HG02588 (cell line): ENCODE results near the gene ZHX3.

Source experiments
- ATAC-seq: cut with Tn5 transposase; IDR thresholded peaks from one replicate; pipeline ENCODE4 v1.9.1; 2021; ENCODE audit warnings: mild to moderate bottlenecking, moderate library complexity; ENCODE audit not compliant: unreplicated experiment

The ZHX3 gene

GRCh38 chr20:41159547-41159946 lies 158.0 kb downstream of the ZHX3 start:
- ATAC-seq: no peak

GRCh38 chr20:41158082-41158625 lies 159.4 kb downstream of the ZHX3 start:
- no peak for ATAC-seq

DNA sequence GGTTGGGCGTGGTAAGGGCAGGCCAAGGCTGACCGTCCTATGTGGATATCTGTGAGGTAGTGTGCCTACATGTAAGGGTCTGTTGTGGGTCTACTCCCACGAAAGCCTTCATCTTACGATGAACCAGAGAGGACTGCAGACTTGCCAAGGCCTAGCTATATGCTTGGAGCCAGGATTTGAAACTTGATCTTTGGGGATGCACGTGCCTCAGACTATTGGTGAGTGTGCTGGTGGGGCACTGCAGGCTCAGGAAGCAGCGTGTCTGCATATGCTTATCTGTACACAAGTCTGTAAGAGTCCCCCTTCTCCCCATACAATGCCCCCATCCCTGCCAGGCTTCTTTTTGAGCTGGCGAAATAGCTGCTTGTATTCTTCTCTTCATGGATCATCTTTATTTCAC lies 162.3 kb downstream of the ZHX3 start:
- no peak for ATAC-seq

DNA sequence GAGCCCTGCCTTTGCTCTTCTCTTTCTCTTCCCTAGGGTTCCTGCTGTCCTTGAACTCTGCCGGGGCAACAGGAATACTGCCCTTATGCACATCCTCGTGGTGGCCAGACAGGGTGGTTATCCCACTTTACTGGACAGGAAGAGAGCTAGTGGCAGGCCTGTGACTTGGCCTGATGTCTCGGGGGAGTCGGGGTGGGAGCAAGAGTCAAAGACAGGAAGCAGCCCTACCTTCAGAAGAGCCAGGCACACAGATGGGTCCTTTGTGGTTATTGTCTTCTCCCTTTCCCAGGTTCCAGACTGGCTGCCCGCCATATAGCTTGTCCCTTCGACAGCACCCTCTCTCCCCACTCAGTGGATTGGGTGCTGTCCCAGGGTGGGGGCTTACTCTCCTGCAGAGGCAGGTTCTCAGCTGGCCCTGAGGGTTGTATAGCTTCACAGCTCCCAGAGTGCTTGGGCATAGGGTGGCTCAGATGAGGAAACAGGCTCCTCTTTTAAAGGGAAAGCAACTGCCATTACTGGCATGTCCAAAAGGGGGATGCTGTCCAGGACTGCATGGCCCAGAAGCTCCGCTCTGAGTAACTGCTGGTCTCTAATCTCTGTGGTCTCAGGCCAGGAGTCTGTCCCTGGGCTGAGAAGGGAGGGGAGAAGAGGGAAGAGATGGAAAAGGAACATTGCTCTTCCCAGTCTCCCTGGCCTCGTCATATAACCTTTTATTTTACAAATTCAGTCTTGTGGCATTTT lies 162.9 kb downstream of the ZHX3 start:
- ATAC-seq: no peak

DNA sequence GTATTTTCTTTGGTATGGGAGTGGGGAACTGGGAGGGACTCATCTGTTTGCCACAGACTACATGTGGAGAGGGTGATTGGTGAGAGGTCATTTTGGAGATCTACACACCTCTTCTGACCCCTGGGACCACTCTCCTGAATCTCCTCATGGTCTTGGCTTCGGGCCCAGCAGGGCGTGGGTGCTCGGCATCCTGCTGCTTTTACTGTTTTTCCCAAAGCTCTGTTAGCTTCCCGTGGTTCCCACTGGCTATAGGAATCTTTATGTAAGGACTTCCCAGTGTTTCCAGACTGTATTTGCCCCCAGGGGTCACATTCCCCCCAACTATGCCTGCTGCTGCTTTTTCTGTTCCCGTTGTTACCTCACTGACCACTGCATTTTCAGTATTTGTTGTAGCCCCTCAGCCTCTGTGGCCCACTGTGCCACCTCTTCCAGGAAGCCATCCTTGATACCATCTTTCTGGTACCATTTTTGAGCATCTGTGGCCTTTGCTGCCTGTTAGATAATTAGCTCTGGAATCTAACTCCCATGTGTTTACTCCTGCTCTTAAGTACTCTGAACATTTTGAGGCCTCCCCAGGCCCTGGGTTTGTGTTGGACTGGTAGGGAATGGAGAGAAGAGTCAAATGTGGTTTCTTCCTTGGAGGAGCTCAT lies 165.3 kb downstream of the ZHX3 start:
- no peak for ATAC-seq

- no peak for ATAC-seq
Measured at GRCh38 chr20:41151134-41151869, 166.2 kb downstream of the ZHX3 start.

GRCh38 chr20:41150664-41151063 lies 166.9 kb downstream of the ZHX3 start:
- no peak for ATAC-seq

DNA sequence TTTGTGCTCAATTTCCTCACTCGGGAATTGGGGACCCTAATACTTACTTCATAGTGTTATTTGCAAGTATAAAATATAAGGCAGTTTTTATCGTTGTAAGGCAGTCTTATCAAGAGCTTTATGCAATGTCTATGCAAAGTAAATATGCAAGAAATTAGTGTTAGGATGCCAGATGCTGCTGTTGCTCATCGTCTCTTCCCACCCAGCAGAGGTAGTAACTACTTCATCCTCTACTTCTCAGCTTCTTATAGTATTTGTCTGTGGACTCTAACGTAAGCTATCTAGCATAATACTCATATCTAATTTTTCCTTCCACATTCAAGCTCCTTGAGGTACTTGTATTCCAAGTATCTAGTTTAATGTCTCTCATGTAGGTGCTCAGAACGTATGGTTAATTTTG lies 168.6 kb downstream of the ZHX3 start:
- no peak for ATAC-seq

GRCh38 chr20:41147767-41148191 lies 169.8 kb downstream of the ZHX3 start:
- no peak for ATAC-seq

GRCh38 chr20:41145821-41146620 lies 171.5 kb downstream of the ZHX3 start:
- no peak for ATAC-seq

DNA sequence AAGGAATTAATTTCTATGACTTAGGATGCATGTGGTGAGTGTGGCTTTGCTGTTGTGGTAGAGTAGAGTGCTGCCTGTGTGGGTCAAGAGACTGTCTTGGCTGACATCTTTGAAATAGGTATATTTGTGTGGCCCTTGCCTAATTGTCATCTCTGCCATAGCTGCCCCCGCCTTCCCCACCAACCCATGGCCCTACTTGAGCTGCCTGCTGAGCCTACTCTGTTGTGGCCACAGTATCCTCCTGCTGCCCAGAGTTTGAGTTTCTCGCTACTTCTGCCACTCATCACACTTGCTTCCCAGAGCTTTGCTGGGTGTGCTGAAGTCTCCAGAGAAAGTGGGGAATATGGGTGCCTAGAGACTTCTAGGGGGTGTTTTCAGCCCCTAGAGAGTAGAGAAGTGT lies 172.2 kb downstream of the ZHX3 start:
- no peak for ATAC-seq

- no peak for ATAC-seq
Measured at GRCh38 chr20:41143354-41143753, 174.2 kb downstream of the ZHX3 start.

DNA sequence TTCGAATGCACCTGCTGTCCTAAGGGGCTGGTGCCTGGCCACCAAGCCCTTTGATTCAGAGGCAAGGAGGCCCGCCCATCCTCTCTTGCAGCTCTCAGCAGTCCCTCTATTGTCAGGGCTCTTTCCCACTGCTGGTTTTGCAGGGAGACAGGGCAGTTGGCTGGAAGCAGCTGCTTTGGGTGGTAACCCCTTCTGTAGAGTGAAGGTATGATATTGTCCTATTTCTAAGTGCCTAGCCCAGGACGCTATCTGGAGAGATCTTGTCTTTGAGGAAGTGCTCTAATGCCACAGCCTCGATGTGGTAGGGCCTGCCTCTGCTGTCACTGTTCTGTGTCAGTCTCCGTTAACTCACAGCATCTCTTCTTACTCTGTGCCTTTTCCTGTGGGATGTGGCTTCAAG lies 174.6 kb downstream of the ZHX3 start:
- ATAC-seq: no peak

- no peak for ATAC-seq
Measured at GRCh38 chr20:41142245-41142644, 175.3 kb downstream of the ZHX3 start.

DNA sequence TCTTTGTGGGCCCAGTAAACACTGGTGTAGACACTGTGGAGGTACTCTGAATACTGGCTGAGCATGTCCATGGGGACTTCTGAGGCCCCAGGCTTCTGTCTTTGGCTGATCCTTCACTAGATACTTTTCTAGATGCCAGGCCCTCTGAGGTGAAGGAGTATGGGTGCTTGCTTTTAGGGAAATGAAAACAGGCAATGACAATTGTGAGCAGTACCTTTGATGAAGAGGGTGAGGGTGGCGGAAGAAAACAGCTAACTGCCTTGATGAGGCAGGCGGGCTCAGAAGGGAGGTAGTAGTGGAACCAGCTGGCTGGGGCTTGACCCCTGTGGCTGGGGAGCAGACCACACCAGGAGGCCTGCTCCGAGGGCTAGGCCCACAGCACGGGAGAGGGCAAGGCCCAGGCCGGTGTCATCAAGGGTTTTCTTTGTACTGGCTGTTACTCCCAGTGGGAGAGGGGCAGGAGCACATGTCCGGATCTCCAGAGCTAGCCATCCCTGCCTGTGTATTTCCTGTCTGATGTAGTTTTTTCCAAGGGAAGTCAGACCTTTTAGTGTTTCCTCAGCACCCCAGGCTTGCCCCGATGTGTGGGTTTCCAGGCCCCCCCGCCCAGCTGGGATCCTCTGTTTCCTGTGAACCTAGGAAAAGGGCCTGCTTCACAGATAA lies 176.2 kb downstream of the ZHX3 start:
- no peak for ATAC-seq

- ATAC-seq: no peak
Measured at GRCh38 chr20:41140226-41141133, 177.1 kb downstream of the ZHX3 start.

DNA sequence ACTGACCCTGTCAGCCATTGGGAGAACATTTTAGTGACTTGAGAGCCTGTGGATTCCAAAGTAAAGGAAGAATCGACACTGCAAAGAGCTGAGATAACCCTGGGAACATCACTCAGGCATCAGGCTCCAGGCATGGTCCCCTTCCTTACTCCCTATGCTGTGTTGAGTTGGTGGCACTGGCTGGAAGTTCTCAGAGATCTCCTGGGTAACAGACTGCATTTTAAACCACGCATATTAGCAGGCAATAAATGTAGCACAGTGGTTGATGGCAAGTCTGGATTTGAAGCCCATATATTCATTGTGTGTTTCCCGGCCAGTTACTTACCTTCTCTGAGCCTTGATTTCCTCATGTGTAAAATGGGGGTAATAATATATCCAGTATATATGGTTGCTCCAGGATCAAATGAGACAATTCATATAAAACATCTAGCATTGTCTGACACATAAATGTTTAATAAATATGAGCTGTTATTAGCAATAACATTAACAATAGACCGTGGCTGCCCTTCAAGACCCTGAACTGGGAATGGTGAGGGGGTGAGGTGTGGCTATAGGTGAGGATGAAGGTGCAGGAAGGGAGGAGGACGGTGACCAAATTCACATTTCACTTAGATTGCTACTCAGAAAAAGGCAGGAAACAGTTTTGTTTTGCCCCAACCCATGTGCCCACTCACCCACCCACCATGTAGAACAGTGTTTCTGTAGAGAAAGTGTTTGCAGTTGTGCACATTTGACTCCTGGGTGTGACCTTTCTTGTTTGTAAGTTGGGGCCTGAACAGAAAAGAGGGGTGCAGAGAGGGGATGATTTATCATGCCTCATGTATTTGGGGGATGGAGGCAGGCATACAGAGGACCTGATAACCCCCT lies 178.1 kb downstream of the ZHX3 start:
- ATAC-seq: no peak

GRCh38 chr20:41138475-41139226 lies 178.9 kb downstream of the ZHX3 start:
- no peak for ATAC-seq
